ENCODE results near the gene IL16.
A peak's percentile ranks its signal among the peaks of the same experiment; 100 is the strongest.

The IL16 gene

DNA sequence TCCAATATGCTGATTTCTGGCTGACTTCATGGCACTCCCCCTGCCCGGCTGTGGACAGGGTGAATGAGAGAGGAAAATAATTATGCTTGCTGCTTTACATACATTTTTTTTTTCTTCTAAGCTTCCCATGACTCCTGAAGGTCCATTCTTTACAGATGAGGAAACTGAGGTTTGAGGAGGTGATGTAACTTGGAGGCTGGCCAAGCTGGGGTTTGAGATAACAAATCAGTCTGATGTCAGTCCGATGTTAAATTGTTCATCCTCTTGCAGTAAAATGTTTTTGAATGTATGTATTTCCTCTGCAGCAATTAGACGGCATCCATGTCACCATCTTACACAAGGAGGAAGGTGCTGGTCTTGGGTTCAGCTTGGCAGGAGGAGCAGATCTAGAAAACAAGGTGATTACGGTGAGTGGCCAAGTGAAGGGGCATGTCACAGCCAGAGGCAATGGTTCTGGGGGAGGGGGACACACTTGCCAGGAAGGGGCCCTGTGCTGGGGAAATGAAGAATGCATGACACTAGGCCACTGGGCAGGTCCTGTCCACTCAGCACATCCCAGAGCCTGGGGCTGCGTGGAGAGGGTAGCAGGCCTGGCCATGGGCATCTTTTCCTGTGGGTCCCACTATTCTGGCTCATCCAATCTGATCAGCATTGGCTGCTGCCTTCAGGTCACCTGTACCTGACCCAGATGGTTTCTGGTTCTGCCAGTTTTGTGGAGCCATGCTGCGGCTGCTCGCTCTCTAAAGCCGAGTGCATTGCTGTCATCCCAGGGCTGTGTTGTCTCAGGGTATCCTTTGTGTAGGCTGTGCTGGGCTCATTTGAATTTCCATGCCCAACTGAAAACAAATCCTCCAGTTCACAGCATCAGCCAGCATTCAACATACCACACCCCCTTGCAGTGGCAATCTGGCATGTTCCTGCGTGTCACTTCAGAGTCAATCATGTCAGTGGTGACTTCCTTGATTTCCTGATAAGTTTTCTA, 106.9 kb downstream of the IL16 start:
- H3K27me3 Mint-ChIP-seq, result no peaks in the 10 kb centered on the region
- H3K4me1 Mint-ChIP-seq (ENCODE audit: low read depth), result peaks cover 86% of the 10 kb centered on the region
- peak overlapping the region; percentile 97 for H3K27ac Mint-ChIP-seq
- H3K4me3 Mint-ChIP-seq, result peak overlapping the region; percentile 98
- H3K9me3 Mint-ChIP-seq (ENCODE audit: low read depth), result no peaks in the 10 kb centered on the region
- H3K36me3 Mint-ChIP-seq, result peaks cover 50% of the 10 kb centered on the region

DNA sequence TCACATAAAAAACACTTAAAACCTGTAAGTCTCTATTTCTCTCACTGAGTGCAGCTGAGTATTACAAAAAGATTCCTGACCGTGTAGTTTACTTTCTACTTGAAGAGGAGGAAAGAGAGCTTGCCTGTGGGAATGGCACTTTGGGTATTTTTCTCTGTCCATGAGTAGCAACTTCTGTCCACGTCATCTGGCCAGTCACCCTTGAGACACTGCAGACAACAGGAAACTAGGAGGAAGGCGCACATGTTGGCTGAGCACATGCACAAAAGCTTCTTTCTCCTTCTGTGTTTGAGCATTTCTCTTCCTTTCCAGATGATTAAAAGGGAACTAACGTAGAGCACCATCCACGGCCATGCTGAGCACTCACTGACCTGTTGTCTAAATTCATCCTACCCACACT, 107.5 kb downstream of the IL16 start:
- Mint-ChIP-seq H3K4me3 (peak overlapping the region; percentile 98), H3K27me3 (no peaks in the 10 kb centered on the region), H3K9me3 (ENCODE audit: low read depth) (no peaks in the 10 kb centered on the region), H3K36me3 (peaks cover 51% of the 10 kb centered on the region), H3K4me1 (ENCODE audit: low read depth) (peaks cover 84% of the 10 kb centered on the region), H3K27ac (peak overlapping the region; percentile 97)

- H3K36me3 Mint-ChIP-seq, result peaks cover 48% of the 10 kb centered on the region
- peaks cover 91% of the 10 kb centered on the region for H3K4me1 Mint-ChIP-seq (ENCODE audit: low read depth)
- H3K27ac Mint-ChIP-seq, result peak overlapping the region; percentile 97
- no peaks in the 10 kb centered on the region for H3K9me3 Mint-ChIP-seq (ENCODE audit: low read depth)
- H3K4me3 Mint-ChIP-seq, result no peak overlapping the region
- no peaks in the 10 kb centered on the region for H3K27me3 Mint-ChIP-seq
These were observed 111.6 kb downstream of the IL16 start for GRCh38 chr15:81308260-81308659.

DNA sequence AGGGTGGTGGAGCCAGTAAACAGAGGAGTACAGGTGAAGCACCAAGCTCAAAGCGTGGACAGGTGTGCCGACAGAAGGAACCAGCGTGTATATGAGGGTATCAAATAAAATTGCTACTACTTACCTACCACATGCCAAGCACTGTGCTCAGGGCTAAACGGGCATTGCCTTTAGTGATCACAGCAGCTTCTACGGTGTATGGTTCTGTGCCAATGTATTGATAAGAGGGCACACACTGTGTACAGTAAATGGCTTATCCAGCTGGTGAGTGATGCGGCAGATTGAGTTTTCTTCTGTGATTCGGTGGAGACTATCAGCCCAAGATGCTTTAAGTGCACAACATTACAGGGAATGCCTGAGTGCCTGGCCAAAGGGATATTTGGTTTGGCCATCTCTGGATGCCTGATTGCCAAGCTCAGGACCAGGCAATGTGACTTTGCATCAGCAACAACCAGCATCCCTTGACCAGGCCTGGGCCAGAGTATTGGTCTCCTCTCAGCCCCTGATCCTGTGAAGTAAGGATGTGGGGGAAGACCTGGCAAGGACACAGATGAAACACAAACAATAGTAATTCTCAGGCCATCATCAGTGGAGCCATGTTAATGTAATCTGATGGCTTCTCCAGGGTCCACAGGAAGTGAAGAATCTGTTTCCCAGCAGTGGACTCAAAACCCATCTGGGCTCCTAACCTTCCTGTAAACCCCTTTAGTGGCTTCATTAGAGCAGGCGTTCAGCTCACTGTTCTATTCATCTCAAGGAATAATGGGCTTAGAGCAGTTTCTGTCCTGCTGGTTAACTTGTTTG, 113.2 kb downstream of the IL16 start:
- Mint-ChIP-seq H3K9me3 (ENCODE audit: low read depth) (no peaks in the 10 kb centered on the region), H3K4me3 (peak overlapping the region; percentile 21), H3K27me3 (no peaks in the 10 kb centered on the region), H3K27ac (peak overlapping the region; percentile 97), H3K4me1 (ENCODE audit: low read depth) (peaks cover 89% of the 10 kb centered on the region), H3K36me3 (peaks cover 41% of the 10 kb centered on the region)

DNA sequence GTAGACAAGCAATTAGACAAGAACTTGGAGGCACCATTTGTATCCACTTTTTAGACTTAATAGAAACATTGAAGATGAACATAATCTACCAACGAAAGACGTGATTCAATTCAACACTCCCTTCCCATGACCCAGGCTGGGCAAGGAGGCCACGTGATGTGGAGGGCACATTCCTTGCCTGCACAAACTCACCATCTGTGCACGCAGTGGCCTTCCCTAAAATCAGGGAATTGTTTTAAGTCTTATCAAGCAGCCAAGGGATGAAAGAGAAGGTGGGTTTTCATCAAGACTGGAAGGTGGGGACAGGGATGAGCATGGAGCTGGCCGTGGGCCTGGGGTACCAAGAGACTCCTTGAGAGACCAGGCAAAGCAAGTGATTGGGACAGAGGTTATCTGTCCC, 113.8 kb downstream of the IL16 start:
- peaks cover 45% of the 10 kb centered on the region for H3K36me3 Mint-ChIP-seq
- peaks cover 89% of the 10 kb centered on the region for H3K4me1 Mint-ChIP-seq (ENCODE audit: low read depth)
- no peak overlapping the region for H3K4me3 Mint-ChIP-seq
- H3K9me3 Mint-ChIP-seq (ENCODE audit: low read depth), result no peaks in the 10 kb centered on the region
- peak overlapping the region; percentile 97 for H3K27ac Mint-ChIP-seq
- no peaks in the 10 kb centered on the region for H3K27me3 Mint-ChIP-seq

GRCh38 chr15:81311752-81312464, 115.2 kb downstream of the IL16 start:
- Mint-ChIP-seq H3K4me1 (ENCODE audit: low read depth) (peaks cover 88% of the 10 kb centered on the region), H3K27me3 (no peaks in the 10 kb centered on the region), H3K36me3 (peaks cover 36% of the 10 kb centered on the region), H3K27ac (peak overlapping the region; percentile 97), H3K4me3 (peak overlapping the region; percentile 12), H3K9me3 (ENCODE audit: low read depth) (no peaks in the 10 kb centered on the region)

- Mint-ChIP-seq H3K27me3 (no peaks in the 10 kb centered on the region), H3K27ac (peak overlapping the region; percentile 97), H3K4me3 (peak overlapping the region; percentile 17), H3K9me3 (ENCODE audit: low read depth) (no peaks in the 10 kb centered on the region), H3K4me1 (ENCODE audit: low read depth) (peaks cover 82% of the 10 kb centered on the region), H3K36me3 (peaks cover 33% of the 10 kb centered on the region)
These were observed 116.3 kb downstream of the IL16 start for GRCh38 chr15:81312790-81313543.

- Mint-ChIP-seq H3K27ac (peak overlapping the region; percentile 81), H3K36me3 (peaks cover 33% of the 10 kb centered on the region)
These were observed 117.0 kb downstream of the IL16 start for GRCh38 chr15:81313686-81314085.

DNA sequence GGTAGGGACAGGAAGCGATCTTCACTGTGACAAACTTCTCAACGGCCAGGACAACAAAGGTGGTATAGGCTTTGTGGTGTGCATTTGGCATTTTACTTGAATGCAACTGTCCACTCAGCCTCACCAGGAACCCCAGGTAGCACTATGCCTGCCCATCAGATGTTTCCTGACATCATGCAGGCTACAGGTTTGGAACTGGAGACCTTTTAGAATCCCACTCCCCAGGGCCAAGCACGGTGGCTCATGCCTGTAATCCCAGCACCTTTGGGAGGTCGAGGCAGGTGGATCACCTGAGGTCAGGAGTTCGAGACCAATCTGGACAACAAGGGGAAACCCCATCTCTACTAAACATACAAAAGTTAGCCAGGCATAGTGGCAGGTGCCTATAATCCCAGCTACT, 117.7 kb downstream of the IL16 start:
- H3K27ac Mint-ChIP-seq, result peak overlapping the region; percentile 90
- H3K9me3 Mint-ChIP-seq (ENCODE audit: low read depth), result no peaks in the 10 kb centered on the region
- peaks cover 79% of the 10 kb centered on the region for H3K4me1 Mint-ChIP-seq (ENCODE audit: low read depth)
- no peak overlapping the region for H3K4me3 Mint-ChIP-seq
- peaks cover 28% of the 10 kb centered on the region for H3K36me3 Mint-ChIP-seq
- no peaks in the 10 kb centered on the region for H3K27me3 Mint-ChIP-seq

More at GRCh38 chr15:81313686-81314085, 117.0 kb downstream of the IL16 start:
- Mint-ChIP-seq H3K4me3 (no peak overlapping the region), H3K9me3 (ENCODE audit: low read depth) (no peaks in the 10 kb centered on the region), H3K4me1 (ENCODE audit: low read depth) (peaks cover 82% of the 10 kb centered on the region), H3K27me3 (no peaks in the 10 kb centered on the region)

DNA sequence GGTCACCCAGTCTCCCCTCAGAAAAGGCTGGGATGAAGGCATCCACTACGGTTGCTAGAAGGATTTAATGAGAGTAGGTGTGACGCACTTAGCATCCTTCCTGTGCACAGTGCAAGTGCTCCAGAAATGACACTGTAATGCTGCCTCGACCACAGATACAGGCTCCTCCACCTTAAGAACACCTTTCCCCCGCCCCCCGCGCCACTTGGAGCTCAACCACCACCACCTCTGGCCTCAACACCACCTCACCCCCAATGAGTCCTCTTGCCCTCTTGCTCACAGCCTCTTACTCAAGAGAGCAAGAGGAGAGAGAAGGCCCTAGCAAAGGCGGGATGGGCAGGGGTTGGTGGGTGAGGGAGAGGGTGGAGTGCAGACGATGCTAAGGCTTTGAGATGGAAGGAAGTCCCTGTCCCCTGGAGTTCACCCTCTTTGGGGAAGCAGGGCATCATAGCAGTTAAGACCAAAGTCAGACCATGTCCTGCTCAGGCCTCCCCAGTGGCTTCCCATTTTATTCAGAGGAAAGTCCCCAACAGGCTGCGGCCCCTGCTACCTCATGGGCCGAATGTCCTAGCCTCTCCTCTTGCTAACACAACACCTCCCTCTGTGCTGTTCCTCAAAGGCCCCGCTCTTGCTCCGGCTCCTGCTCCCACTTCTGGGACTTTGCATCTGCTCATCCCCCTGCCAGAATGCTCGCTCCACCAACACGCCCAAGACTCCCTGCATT, 118.9 kb downstream of the IL16 start:
- Mint-ChIP-seq H3K4me1 (ENCODE audit: low read depth) (peaks cover 70% of the 10 kb centered on the region), H3K4me3 (peak overlapping the region; percentile 32), H3K36me3 (peaks cover 19% of the 10 kb centered on the region)

GRCh38 chr15:81316267-81316666, 119.6 kb downstream of the IL16 start:
- peaks cover 13% of the 10 kb centered on the region for H3K36me3 Mint-ChIP-seq
- H3K27me3 Mint-ChIP-seq, result no peaks in the 10 kb centered on the region
- no peak overlapping the region for H3K4me3 Mint-ChIP-seq
- H3K27ac Mint-ChIP-seq, result peak overlapping the region; percentile 90
- H3K4me1 Mint-ChIP-seq (ENCODE audit: low read depth), result peaks cover 64% of the 10 kb centered on the region
- no peaks in the 10 kb centered on the region for H3K9me3 Mint-ChIP-seq (ENCODE audit: low read depth)

More for the DNA sequence above, 118.9 kb downstream of the IL16 start:
- Mint-ChIP-seq H3K27ac (peak overlapping the region; percentile 90), H3K9me3 (ENCODE audit: low read depth) (no peaks in the 10 kb centered on the region), H3K27me3 (no peaks in the 10 kb centered on the region)

DNA sequence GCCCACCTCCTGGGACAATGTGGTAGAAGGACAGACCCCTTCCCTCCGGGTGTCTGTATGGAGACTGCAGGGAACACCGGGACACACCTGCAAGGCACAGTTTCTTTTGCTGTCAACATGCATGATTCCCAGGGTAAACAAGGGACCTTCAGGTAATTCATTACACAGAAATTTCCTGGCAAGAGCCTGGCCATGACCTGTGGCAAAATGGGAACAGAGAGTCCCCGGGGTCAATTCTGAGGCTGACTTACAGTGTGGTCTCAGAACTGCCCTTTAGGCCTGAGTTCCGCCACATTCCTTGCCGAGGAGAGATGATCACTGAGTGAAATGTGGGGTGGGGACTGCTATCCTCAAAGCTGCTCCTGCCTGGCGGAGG, 121.0 kb downstream of the IL16 start:
- peaks cover 58% of the 10 kb centered on the region for H3K4me1 Mint-ChIP-seq (ENCODE audit: low read depth)
- H3K27ac Mint-ChIP-seq, result peak overlapping the region; percentile 70
- no peak overlapping the region for H3K4me3 Mint-ChIP-seq
- no peaks in the 10 kb centered on the region for H3K9me3 Mint-ChIP-seq (ENCODE audit: low read depth)
- H3K36me3 Mint-ChIP-seq, result peaks cover 10% of the 10 kb centered on the region
- H3K27me3 Mint-ChIP-seq, result no peaks in the 10 kb centered on the region

DNA sequence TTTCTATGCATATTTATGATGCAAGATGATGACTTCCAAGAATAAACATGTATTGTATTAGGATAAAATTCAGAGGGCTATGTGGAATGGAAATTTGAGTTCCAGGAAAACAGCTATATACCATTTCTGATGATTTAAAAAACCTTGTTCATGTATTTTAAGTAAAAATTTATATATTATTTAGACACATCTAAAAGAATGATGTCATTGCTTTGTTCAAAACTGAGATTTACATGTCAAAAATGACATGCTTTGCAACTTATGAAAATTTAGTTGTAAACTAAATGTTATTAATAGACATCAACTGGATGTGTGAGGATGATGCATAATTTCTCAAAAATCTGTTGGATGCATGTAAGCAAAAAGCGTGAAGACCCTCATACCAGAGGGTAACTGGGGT, 125.0 kb downstream of the IL16 start:
- Mint-ChIP-seq H3K4me3 (no peak overlapping the region), H3K27ac (no peak overlapping the region), H3K36me3 (no peaks in the 10 kb centered on the region), H3K4me1 (ENCODE audit: low read depth) (peaks cover 46% of the 10 kb centered on the region), H3K9me3 (ENCODE audit: low read depth) (no peaks in the 10 kb centered on the region), H3K27me3 (no peaks in the 10 kb centered on the region)
